ENCODE data around the gene ULK2.

GRCh38 chr17:19833914-19834313 is 33.8 kb downstream of the ULK2 start:
- TF ChIP-seq CTCF (IDR thresholded peaks at IDR 0.05; ENCODE audit: insufficient read depth, low read length, poor library complexity, severe bottlenecking) = no peak
- no peak for TF ChIP-seq EZH2phosphoT487 (conservative IDR thresholded peaks at IDR 0.05; ENCODE audit: low read length)

All from SU-DHL-6 (cell line).